ENCODE data around the gene AGBL1.
"Not testable (repeated sequence)": the region's sequence is repeated elsewhere in the genome, so short reads cannot be mapped to it uniquely, and the experiment has no call there.

AGBL1 gene

GRCh38 chr15:86849136-86849535 is 769.5 kb downstream of the AGBL1 start:
- DNase-seq = no peak

GRCh38 chr15:86849558-86850285 is 770.1 kb downstream of the AGBL1 start:
- DNase-seq = no peak

GRCh38 chr15:86850939-86851338 is 771.3 kb downstream of the AGBL1 start:
- DNase-seq = no peak

GRCh38 chr15:86852741-86853140 is 773.1 kb downstream of the AGBL1 start:
- no peak for DNase-seq

DNA sequence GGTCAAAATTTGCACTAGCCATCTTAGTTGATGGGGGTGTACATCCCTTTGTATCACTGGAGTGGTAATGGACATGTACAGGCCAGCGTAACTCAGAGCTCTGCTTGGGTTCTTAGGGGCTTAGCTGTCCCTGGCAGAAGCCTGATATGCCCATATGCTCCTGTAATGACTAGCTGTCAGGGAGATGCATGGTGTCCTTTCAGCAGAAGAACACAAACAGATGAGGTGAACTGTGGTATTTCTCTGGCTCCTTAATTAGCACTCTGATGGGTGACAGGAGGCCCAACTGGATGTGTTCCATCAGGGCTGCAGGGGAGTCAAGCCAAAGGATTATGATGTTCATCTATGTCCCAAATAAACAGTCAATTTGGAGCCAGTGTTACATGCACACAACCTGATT is 774.5 kb downstream of the AGBL1 start:
- DNase-seq = no peak

- no peak for DNase-seq
These were observed 775.9 kb downstream of the AGBL1 start for GRCh38 chr15:86855307-86856291.

GRCh38 chr15:86857701-86858100 is 778.0 kb downstream of the AGBL1 start:
- DNase-seq = no peak

GRCh38 chr15:86863226-86863915 is 783.7 kb downstream of the AGBL1 start:
- DNase-seq = no peak

DNA sequence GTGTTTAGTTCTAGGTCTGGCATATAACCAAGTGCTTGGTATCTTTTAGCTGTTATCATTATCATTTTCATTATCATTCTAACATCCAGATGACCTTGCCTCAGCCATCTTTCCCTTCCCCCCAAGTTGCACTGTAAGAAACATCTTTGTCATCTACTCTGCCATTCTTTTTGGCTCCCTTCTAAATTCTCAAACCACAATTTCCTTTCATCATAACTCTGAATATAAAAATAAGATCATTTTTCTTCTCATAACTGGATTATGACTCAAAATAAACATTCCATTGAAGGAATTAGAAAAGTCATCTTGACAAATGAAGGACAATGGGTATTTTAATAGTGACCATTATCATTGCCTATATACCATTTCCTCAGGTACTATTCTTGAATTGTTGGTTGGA is 786.2 kb downstream of the AGBL1 start:
- no peak for DNase-seq

DNA sequence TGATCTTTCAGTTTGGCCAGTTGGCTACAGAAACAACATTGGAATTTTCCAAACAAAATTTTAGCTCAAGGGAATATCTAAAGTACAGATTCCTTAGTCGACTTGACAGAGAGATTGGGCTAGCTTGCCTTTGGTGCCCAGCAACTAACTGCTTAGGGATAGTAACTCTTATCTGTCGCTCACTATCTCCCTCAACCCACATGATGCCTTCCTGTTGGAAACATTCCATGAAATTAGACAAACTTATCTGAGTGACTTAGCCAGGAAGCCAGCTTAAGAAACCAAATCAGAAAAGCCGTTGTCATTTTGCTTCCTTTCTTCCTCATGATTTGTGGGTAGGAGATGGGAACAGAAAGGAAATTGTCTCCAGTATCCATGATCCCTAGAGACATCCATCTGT is 791.2 kb downstream of the AGBL1 start:
- no peak for DNase-seq

- DNase-seq = no peak
These were observed 792.3 kb downstream of the AGBL1 start for GRCh38 chr15:86871964-86872363.

- DNase-seq = no peak
These were observed 793.1 kb downstream of the AGBL1 start for GRCh38 chr15:86872782-86873181.

- DNase-seq = no peak
These were observed 795.4 kb downstream of the AGBL1 start for GRCh38 chr15:86875067-86875466.

GRCh38 chr15:86876387-86876944 is 796.8 kb downstream of the AGBL1 start:
- no peak for DNase-seq

- DNase-seq = no peak
These were observed 797.5 kb downstream of the AGBL1 start for GRCh38 chr15:86877171-86877631.

DNA sequence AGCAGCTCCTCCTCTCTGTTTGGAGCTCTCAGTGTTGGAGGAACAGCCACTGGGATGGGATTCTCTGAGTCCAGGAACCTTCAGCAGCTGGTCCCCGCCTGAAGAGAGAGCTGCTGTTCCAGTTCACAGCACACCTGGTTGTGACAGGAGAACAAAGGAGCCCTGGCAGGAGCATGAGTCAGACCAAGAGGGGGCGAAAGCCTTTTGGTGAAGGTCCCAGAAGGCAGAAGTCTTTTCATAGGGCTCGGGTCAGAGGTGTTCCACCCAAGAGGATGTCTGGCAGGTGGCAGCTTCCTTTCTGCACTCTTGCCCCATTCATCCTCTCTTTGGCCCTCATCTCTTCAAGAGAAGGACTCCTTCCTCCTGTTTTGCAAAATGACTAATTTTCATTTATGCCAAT is 799.2 kb downstream of the AGBL1 start:
- DNase-seq = not testable (repeated sequence)

GRCh38 chr15:86879250-86880229 is 799.9 kb downstream of the AGBL1 start:
- DNase-seq = no peak

DNA sequence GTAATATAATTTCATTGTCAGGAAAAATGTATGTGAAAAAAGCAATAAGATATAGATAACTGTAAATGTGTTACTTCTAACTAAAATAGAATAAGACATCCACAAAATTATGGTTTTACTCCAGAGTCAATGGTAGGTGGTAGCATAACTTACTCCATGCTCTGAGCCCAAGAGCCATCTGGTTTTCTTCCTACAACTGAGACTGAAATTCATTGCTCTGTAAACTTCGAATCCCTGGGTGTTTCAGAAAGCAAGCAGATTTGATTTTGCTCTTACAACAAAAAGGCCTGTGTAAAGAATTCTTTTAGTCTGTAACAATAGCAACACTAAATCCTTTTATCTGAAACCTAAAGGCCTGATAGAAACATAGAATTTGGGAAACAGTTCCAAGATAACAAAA is 805.9 kb downstream of the AGBL1 start:
- no peak for DNase-seq

DNA sequence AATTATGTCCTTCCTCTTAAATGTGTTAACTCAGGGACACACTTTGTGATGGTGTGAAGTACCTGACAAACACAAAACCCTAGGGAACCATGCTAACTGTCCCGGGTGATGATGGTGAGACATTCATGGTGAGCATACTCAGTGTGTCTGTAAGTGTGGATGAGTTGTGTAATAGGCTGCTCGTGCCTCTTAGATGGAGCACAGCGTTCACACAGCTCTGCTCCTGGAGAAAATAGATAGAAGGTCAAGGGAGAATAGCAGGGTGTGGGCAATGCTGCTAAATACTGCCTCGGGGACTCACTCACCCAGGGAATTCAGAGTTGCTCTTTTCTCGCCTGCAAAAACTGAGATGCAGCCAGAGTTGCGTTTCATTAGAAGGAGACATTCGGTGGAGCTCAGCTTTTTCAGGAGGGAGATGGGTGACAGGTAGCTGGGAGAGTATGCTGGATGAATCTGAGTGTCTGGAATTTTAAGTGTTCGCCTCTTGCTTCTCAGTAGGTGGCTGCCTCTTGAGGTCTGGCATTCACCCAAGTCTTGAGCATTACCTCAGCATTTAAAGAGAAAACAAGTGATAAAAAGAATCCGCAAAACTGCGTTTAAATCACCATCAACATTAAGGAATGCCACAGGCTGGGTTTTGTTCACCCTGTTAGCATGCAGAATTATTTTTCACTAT is 813.2 kb downstream of the AGBL1 start:
- no peak for DNase-seq

DNA sequence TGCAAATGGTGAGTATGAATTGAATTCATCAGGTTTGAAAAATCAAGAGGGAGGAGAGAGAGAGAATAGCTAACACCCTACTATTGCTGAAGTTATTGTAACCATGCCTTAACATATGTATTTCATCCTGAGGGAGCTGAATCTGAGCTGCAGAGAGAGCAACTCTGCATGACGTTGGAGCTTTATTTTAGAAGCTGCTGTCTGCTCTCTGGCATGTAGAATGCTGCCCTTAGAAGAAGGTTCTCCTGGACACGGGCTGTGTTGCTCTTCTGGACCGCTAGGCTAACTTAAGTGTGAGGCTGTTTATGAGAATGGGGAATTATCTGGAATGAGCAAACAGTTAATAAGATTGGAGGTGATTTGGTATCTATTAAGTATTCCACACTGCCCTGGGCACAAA is 814.6 kb downstream of the AGBL1 start:
- DNase-seq = no peak

Data from CD4-positive, alpha-beta T cell treated with Interleukin-21 for 1 hour (primary cell).